CD4-positive, CD25-positive, alpha-beta regulatory T cell (primary cell): ENCODE results near the gene GORASP2. TPM values are rescaled to one million over a fixed set of nuclear protein-coding genes. Genes with fewer than 3 reads are reported as not detected.

Experiments
- ATAC-seq, 2 donors: fragments of 150-1000 bp; cut with Tn5 transposase; one replicate each; pipeline ENCODE4 v1.10.0; 2021; ENCODE audit warnings: low read depth in 2 of 2, moderate number of reproducible peaks in 2 of 2, moderate library complexity in 1 of 2
- DNase-seq, 3 donors: peaks; one replicate each; pipeline versions ENCODE4 v3.0.0 to v3.0.0-alpha.2; 2012 to 2022; ENCODE audit warnings: mixed read lengths in 1 of 3
- H3K27ac ChIP-seq: one replicate; pipeline ENCODE4 v1.7.0; 2013; ENCODE audit warnings: mild to moderate bottlenecking, low read length; ENCODE audit not compliant: insufficient read depth, poor library complexity, severe bottlenecking
- H3K27me3 ChIP-seq: one replicate; pipeline ENCODE4 v1.7.0; 2013; ENCODE audit warnings: low read length; ENCODE audit not compliant: control insufficient read depth, insufficient read depth
- H3K36me3 ChIP-seq: one replicate; pipeline ENCODE4 v1.7.0; 2013; ENCODE audit warnings: mild to moderate bottlenecking, low read length, moderate library complexity; ENCODE audit not compliant: control insufficient read depth, insufficient read depth
- H3K4me1 ChIP-seq: 2 replicates; pipeline ENCODE4 v1.7.0; 2013; ENCODE audit warnings: mild to moderate bottlenecking, low read length; ENCODE audit not compliant: insufficient read depth, control insufficient read depth, poor library complexity, severe bottlenecking
- H3K4me3 ChIP-seq: one replicate; pipeline ENCODE4 v1.7.0; 2013; ENCODE audit warnings: low read depth, mild to moderate bottlenecking, low read length, moderate library complexity
- H3K9me3 ChIP-seq, 2 experiments: 1 replicate in 1 of 2; 2 replicates in 1 of 2; pipeline ENCODE4 v1.7.0; 2013; ENCODE audit warnings: low read length in 2 of 2, mild to moderate bottlenecking in 1 of 2, moderate library complexity in 1 of 2; ENCODE audit not compliant: control insufficient read depth in 2 of 2
- H3K27ac Mint-ChIP-seq, 3 donors: one replicate each; pipeline ENCODE4 v1.8.0; 2020 to 2022; ENCODE audit warnings: mild to moderate bottlenecking in 3 of 3, mixed read lengths in 3 of 3, moderate library complexity in 2 of 3
- H3K27me3 Mint-ChIP-seq: one replicate; pipeline ENCODE4 v1.8.0; 2022; ENCODE audit warnings: mild to moderate bottlenecking, mixed read lengths
- H3K36me3 Mint-ChIP-seq: one replicate; pipeline ENCODE4 v1.8.0; 2020; ENCODE audit warnings: mixed read lengths
- H3K4me1 Mint-ChIP-seq, 4 donors: one replicate each; pipeline ENCODE4 v1.8.0; 2020 to 2022; ENCODE audit warnings: mixed read lengths in 4 of 4, mild to moderate bottlenecking in 1 of 4
- H3K4me3 Mint-ChIP-seq, 4 donors: one replicate each; pipeline ENCODE4 v1.8.0; 2020 to 2022; ENCODE audit warnings: mild to moderate bottlenecking in 4 of 4, mixed read lengths in 4 of 4, moderate library complexity in 3 of 4
- H3K9me3 Mint-ChIP-seq, 7 donors: one replicate each; pipeline ENCODE4 v1.8.0; 2020 to 2022; ENCODE audit warnings: mixed read lengths in 7 of 7, mild to moderate bottlenecking in 3 of 7, moderate library complexity in 2 of 7
- polyA plus RNA-seq, 4 donors: library from polyadenylated mRNA; unstranded; fragments of 300-500 nt; fragmentation: Illumina TruSeq; gene quantifications; one replicate each; pipeline ENCODE4 v1.2.3, GENCODE V29; 2021
- total RNA-seq: library from RNA; stranded (reverse); gene quantifications from one replicate; pipeline ENCODE4 v1.2.3, GENCODE V29; 2022

GORASP2 gene
- 77.5 TPM for total RNA-seq
- 10 to 100 TPM; 86.0 to 98.9 (median 93.5) TPM for polyA plus RNA-seq

- H3K4me3 ChIP-seq: peak within 1 kb of the TSS; percentile 98
- DNase-seq: peak; percentile 97 to 100 (median 99)
- H3K9me3 ChIP-seq: no peaks in the 10 kb centered on the region
- H3K27me3 ChIP-seq: no peaks in the 10 kb centered on the region
- H3K36me3 Mint-ChIP-seq: no peaks in the 10 kb centered on the region
- ATAC-seq: peak; percentile 93
- no peaks in the 10 kb centered on the region for H3K27me3 Mint-ChIP-seq
- peak within 1 kb of the TSS; percentile 95 to 97 (median 96) for H3K4me3 Mint-ChIP-seq
- peaks cover 33% of the 10 kb centered on the region for H3K4me1 ChIP-seq
- peaks cover 27 to 56% (median 38%) of the 10 kb centered on the region in 4 donors for H3K4me1 Mint-ChIP-seq
- peak within 1 kb of the TSS; percentile 88 for H3K27ac ChIP-seq
- no peaks in the 10 kb centered on the region for H3K36me3 ChIP-seq
- peaks cover 0 to 5% (median 0%) of the 10 kb centered on the region in 7 donors for H3K9me3 Mint-ChIP-seq
- H3K27ac Mint-ChIP-seq: peak within 1 kb of the TSS; percentile 98 to 99 (median 99)
Measured at GRCh38 chr2:170928824-170929685, at the start of gene GORASP2. TSS of gene GORASP2 (plus strand) at chr2:170929253. CDS start at chr2:170929341, 88 bp downstream.

- no peaks in the 10 kb centered on the region for H3K36me3 Mint-ChIP-seq
- H3K27ac ChIP-seq: no peak overlapping the region
- H3K4me3 ChIP-seq: no peak overlapping the region
- no peaks in the 10 kb centered on the region for H3K36me3 ChIP-seq
- no peaks in the 10 kb centered on the region for H3K9me3 ChIP-seq
- DNase-seq: no peak
- H3K27me3 ChIP-seq: no peaks in the 10 kb centered on the region
- no peak for ATAC-seq
- H3K4me3 Mint-ChIP-seq: no peak overlapping the region
- H3K4me1 ChIP-seq: no peaks in the 10 kb centered on the region
- H3K4me1 Mint-ChIP-seq: peaks cover 0 to 10% (median 3%) of the 10 kb centered on the region in 4 donors
- peaks cover 17% of the 10 kb centered on the region for H3K27me3 Mint-ChIP-seq
- H3K9me3 Mint-ChIP-seq: peaks cover 0 to 2% (median 0%) of the 10 kb centered on the region in 7 donors
- no peak overlapping the region for H3K27ac Mint-ChIP-seq
Measured at GRCh38 chr2:170881840-170882239, 47.2 kb upstream of the GORASP2 start.

GRCh38 chr2:170882758-170883157, 46.3 kb upstream of the GORASP2 start:
- DNase-seq: no peak
- Histone ChIP-seq H3K36me3 (no peaks in the 10 kb centered on the region), H3K4me3 (no peak overlapping the region), H3K4me1 (no peaks in the 10 kb centered on the region), H3K27ac (no peak overlapping the region), H3K9me3 (no peaks in the 10 kb centered on the region), H3K27me3 (peaks cover 3% of the 10 kb centered on the region)
- Mint-ChIP-seq H3K4me3 (no peak overlapping the region), H3K27ac (no peak overlapping the region), H3K4me1 (peaks cover 0 to 10% (median 3%) of the 10 kb centered on the region in 4 donors), H3K27me3 (peaks cover 18% of the 10 kb centered on the region), H3K9me3 (peaks cover 0 to 2% (median 0%) of the 10 kb centered on the region in 7 donors), H3K36me3 (no peaks in the 10 kb centered on the region)
- no peak for ATAC-seq

GRCh38 chr2:170883683-170884082, 45.4 kb upstream of the GORASP2 start:
- Mint-ChIP-seq H3K4me1 (peaks cover 0 to 2% (median 0%) of the 10 kb centered on the region in 4 donors), H3K27me3 (peaks cover 26% of the 10 kb centered on the region), H3K4me3 (no peak overlapping the region), H3K36me3 (no peaks in the 10 kb centered on the region), H3K27ac (no peak overlapping the region), H3K9me3 (peaks cover 0 to 2% (median 0%) of the 10 kb centered on the region in 7 donors)
- H3K4me3 ChIP-seq: no peak overlapping the region
- no peak for ATAC-seq
- no peaks in the 10 kb centered on the region for H3K36me3 ChIP-seq
- no peak for DNase-seq
- H3K9me3 ChIP-seq: no peaks in the 10 kb centered on the region
- H3K27me3 ChIP-seq: peaks cover 3% of the 10 kb centered on the region
- no peaks in the 10 kb centered on the region for H3K4me1 ChIP-seq
- H3K27ac ChIP-seq: no peak overlapping the region

GRCh38 chr2:170885130-170885791, 43.8 kb upstream of the GORASP2 start:
- Mint-ChIP-seq H3K36me3 (no peaks in the 10 kb centered on the region), H3K27ac (no peak overlapping the region), H3K4me1 (no peaks in the 10 kb centered on the region), H3K4me3 (no peak overlapping the region), H3K9me3 (peaks cover 0 to 2% (median 0%) of the 10 kb centered on the region in 7 donors), H3K27me3 (peaks cover 31% of the 10 kb centered on the region)
- no peak for DNase-seq
- H3K27ac ChIP-seq: no peak overlapping the region
- H3K4me1 ChIP-seq: no peaks in the 10 kb centered on the region
- peaks cover 3% of the 10 kb centered on the region for H3K27me3 ChIP-seq
- no peak for ATAC-seq
- no peaks in the 10 kb centered on the region for H3K36me3 ChIP-seq
- no peak overlapping the region for H3K4me3 ChIP-seq
- no peaks in the 10 kb centered on the region for H3K9me3 ChIP-seq

- H3K36me3 Mint-ChIP-seq: no peaks in the 10 kb centered on the region
- no peaks in the 10 kb centered on the region for H3K9me3 ChIP-seq
- peaks cover 28% of the 10 kb centered on the region for H3K27me3 Mint-ChIP-seq
- H3K4me3 ChIP-seq: no peak overlapping the region
- DNase-seq (no peak), ATAC-seq (no peak)
- H3K9me3 Mint-ChIP-seq: peaks cover 0 to 2% (median 0%) of the 10 kb centered on the region in 7 donors
- H3K27me3 ChIP-seq: peaks cover 3% of the 10 kb centered on the region
- no peak overlapping the region for H3K27ac Mint-ChIP-seq
- H3K36me3 ChIP-seq: no peaks in the 10 kb centered on the region
- H3K27ac ChIP-seq: no peak overlapping the region
- H3K4me1 Mint-ChIP-seq: no peaks in the 10 kb centered on the region
- H3K4me1 ChIP-seq: no peaks in the 10 kb centered on the region
- no peak overlapping the region for H3K4me3 Mint-ChIP-seq
Measured at GRCh38 chr2:170886386-170886785, 42.7 kb upstream of the GORASP2 start.

GRCh38 chr2:170887496-170887895, 41.6 kb upstream of the GORASP2 start:
- no peaks in the 10 kb centered on the region for H3K4me1 Mint-ChIP-seq
- DNase-seq: no peak
- no peak overlapping the region for H3K4me3 ChIP-seq
- H3K27ac Mint-ChIP-seq: no peak overlapping the region
- no peak for ATAC-seq
- H3K27me3 Mint-ChIP-seq: peaks cover 21% of the 10 kb centered on the region
- H3K27ac ChIP-seq: no peak overlapping the region
- no peaks in the 10 kb centered on the region for H3K4me1 ChIP-seq
- peaks cover 3% of the 10 kb centered on the region for H3K27me3 ChIP-seq
- no peak overlapping the region for H3K4me3 Mint-ChIP-seq
- H3K36me3 ChIP-seq: no peaks in the 10 kb centered on the region
- no peaks in the 10 kb centered on the region for H3K36me3 Mint-ChIP-seq
- no peaks in the 10 kb centered on the region for H3K9me3 ChIP-seq
- peaks cover 0 to 1% (median 0%) of the 10 kb centered on the region in 7 donors for H3K9me3 Mint-ChIP-seq
